Esophagus (tissue), 2 donors: Measurements from ENCODE around the gene TANGO6. TPM values are rescaled to one million over a fixed set of nuclear protein-coding genes. Genes with fewer than 3 reads are reported as not detected.

ENCODE experiments used
- H3K27ac ChIP-seq, 2 donors: one replicate each; pipeline ENCODE4 v1.5.1; 2013; ENCODE audit warnings: low read depth in 2 of 2, mild to moderate bottlenecking in 2 of 2, inconsistent platforms in 1 of 2, low read length in 1 of 2, moderate library complexity in 1 of 2
- H3K27me3 ChIP-seq, 2 donors: one replicate each; pipeline ENCODE4 v1.6.1; 2013; ENCODE audit warnings: low read length in 2 of 2, control low read depth in 1 of 2, mild to moderate bottlenecking in 1 of 2; ENCODE audit not compliant: insufficient read depth in 2 of 2, control insufficient read depth in 1 of 2
- H3K36me3 ChIP-seq, 2 donors: one replicate each; pipeline ENCODE4 v1.6.1; 2013; ENCODE audit warnings: low read length in 1 of 2; ENCODE audit not compliant: control insufficient read depth in 2 of 2, insufficient read depth in 2 of 2
- H3K4me1 ChIP-seq, 2 donors: one replicate each; pipeline ENCODE4 v1.6.1; 2013; ENCODE audit warnings: low read length in 1 of 2; ENCODE audit not compliant: control insufficient read depth in 2 of 2, insufficient read depth in 2 of 2
- H3K4me3 ChIP-seq, 2 donors: one replicate each; pipeline ENCODE4 v1.5.1; 2013; ENCODE audit warnings: low read length in 2 of 2, mild to moderate bottlenecking in 2 of 2, low read depth in 1 of 2, moderate library complexity in 1 of 2
- H3K9me3 ChIP-seq, 2 donors: one replicate each; pipeline ENCODE4 v1.6.1; 2013; ENCODE audit warnings: mild to moderate bottlenecking in 2 of 2, low read depth in 1 of 2, low read length in 1 of 2, moderate library complexity in 1 of 2; ENCODE audit not compliant: control insufficient read depth in 2 of 2, insufficient read depth in 1 of 2
- WGBS, 2 donors: extraction: QIAGEN DNeasy Blood & Tissue Kit; methylation state at CpG; one replicate each; pipeline ENCODE4 v1.1.7; 2013; 5-methylcytosine and 5-hydroxymethylcytosine counted together
- polyA plus RNA-seq, 2 donors: library from polyadenylated mRNA; stranded (reverse); fragments of 200-250 nt; gene quantifications; one replicate each; pipeline ENCODE4 v1.2.3, GENCODE V29; 2013
- donor health status: healthy with polysubstance abuse.
- donor health status: Bipolar disorder and iron deficiency.

Gene TANGO6
- polyA plus RNA-seq, 2 donors = 2.2 to 4.8 TPM

DNA sequence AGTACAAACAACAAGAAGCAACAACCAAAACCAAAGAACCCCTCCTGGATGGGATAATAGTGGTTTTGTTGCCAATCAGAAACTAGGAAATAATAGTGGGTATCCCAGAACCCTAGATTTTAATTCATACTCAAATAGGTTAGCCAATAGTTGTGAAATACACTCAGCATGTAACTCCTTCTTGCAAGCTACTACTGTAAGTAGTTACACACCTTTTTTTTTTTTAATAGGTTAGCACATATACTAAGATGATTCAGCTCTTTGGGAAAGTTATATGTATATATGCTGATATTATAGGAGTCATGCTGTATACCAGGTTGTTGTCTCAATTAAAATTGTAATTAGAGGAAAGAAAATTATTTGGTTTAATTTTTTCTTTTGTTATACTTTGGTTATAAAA is 169.6 kb downstream of the TANGO6 start:
- Histone ChIP-seq H3K27ac (no peak overlapping the region), H3K36me3 (no peaks in the 10 kb centered on the region), H3K27me3 (no peaks in the 10 kb centered on the region), H3K9me3 (no peaks in the 10 kb centered on the region), H3K4me1 (no peaks in the 10 kb centered on the region), H3K4me3 (no peak overlapping the region)

DNA sequence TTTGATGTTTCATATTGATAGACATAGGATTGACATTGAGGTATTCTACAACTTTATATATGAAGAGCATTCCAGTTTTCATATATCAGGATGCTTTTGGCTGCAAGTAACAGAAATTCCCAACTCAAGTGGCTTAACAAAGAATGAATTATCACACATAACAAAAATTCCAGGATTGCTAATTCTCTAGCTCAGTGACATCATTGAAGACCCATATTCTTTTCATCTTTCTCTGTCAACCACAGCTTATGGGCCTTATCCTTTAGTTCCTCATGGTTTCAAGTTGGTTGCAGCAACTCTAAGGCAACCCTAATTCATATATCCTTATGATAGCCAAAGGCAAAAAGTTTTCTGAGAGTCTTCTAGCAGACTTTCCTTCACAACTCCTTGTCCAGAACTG is 170.7 kb downstream of the TANGO6 start:
- no peaks in the 10 kb centered on the region for H3K36me3 ChIP-seq
- no peaks in the 10 kb centered on the region for H3K27me3 ChIP-seq
- no peak overlapping the region for H3K27ac ChIP-seq
- no peaks in the 10 kb centered on the region for H3K9me3 ChIP-seq
- H3K4me1 ChIP-seq = no peaks in the 10 kb centered on the region
- no peak overlapping the region for H3K4me3 ChIP-seq

DNA sequence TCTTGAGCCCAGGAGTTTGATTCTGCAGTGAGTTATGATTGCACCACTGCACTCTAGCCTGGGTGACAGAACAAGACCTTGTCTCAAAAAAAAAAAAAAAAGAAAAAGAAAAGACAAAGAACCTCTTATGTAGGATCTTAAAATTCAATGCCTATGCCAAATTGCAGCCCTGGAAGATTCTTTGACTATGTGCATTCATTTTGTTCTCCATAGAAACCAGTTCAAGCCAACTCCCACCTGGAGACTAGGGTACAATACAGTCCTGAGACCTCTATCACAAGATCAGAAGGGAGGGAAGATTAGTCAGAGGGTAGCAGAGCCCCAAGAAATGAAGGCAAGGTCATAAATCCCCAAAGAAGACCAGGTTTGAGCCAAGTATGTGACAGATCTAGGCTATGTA is 171.5 kb downstream of the TANGO6 start:
- no peaks in the 10 kb centered on the region for H3K9me3 ChIP-seq

DNA sequence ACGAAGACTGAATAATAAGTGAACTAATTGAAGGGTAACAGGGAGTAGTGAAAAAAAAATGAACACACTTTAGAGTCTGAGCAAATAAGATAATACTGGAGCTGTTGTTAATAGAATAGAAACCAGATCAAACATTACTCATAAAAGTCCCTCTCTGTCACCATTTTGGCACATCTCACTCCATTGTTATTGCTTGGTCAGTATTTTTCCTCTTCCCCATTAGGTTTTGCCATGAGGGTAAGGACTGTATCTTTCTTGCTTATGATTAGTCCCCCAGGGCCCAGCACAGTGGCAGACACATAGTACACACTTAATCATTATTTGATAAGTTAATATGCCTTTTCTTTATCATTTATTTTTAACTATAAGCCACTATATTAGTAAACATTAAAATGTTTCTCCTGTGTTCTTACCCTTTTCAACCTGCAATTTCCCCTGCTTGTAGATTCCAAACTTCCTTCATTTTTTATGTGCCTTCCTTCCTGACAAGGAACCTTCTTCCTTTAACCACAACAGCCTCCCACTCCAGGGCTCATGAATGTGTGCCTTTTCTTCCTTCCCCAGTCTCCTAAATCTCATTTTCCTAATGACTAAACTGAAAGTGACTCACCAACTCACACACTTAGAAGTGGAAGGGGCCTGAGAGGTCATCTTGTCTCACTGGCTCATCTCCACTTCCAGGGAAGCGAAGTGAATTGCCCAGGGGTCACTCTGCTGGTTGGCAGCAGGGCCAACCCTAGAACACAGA is 173.9 kb downstream of the TANGO6 start:
- H3K27ac ChIP-seq = no peak overlapping the region
- no peak overlapping the region for H3K4me3 ChIP-seq
- no peaks in the 10 kb centered on the region for H3K36me3 ChIP-seq
- 62 to 67% methylated on average over 2 of the region's 2 CpGs for WGBS, 2 donors
- H3K27me3 ChIP-seq = no peaks in the 10 kb centered on the region
- H3K9me3 ChIP-seq = no peaks in the 10 kb centered on the region
- H3K4me1 ChIP-seq = no peaks in the 10 kb centered on the region

More for the DNA sequence above, 171.5 kb downstream of the TANGO6 start:
- no peaks in the 10 kb centered on the region for H3K4me1 ChIP-seq
- H3K4me3 ChIP-seq = no peak overlapping the region
- no peaks in the 10 kb centered on the region for H3K27me3 ChIP-seq
- H3K27ac ChIP-seq = no peak overlapping the region
- H3K36me3 ChIP-seq = no peaks in the 10 kb centered on the region

DNA sequence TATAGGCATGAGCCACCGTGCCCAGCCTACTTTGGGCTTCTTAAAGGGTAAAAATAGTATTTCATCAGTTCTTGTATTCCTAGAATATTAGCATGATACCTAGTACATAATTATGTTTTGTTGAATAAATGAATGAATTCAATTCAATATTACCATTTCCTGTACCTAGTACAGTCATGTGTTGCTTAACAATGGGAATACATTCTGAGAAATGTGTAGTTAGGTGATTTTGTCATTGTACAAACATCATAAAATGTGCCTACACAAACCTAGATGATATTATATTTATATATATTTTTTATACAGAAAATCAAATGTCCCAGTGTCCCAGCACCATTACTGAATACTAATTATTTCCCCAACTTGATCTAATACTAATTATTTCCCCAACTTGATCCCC is 176.5 kb downstream of the TANGO6 start:
- Histone ChIP-seq H3K27me3 (no peaks in the 10 kb centered on the region), H3K4me3 (no peak overlapping the region), H3K36me3 (no peaks in the 10 kb centered on the region), H3K9me3 (no peaks in the 10 kb centered on the region), H3K27ac (no peak overlapping the region), H3K4me1 (no peaks in the 10 kb centered on the region)
- 92 to 100% methylated on average over 1 of the region's 1 CpG for WGBS, 2 donors

DNA sequence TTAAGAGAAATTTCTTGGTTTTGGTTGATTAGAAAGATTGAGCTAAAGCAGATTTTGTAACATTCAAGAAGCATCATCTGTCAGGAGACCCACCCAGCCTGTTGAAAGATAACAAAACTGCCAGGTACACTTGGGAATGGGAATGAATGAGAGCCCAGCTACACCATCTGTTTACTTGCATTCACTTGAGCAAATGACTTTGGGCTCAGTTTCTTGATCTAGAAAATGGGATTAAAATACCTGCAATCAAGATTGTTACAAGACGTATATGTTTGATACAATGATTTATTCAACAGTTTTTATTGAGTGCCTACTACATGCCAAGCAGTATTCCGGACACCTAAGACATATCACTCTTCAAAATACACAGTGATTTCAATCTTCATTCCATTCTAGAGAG is 185.8 kb downstream of the TANGO6 start:
- H3K36me3 ChIP-seq = peaks cover 0 to 1% of the 10 kb centered on the region in 2 donors
- no peaks in the 10 kb centered on the region for H3K27me3 ChIP-seq
- 95 to 98% methylated on average over 2 of the region's 2 CpGs for WGBS, 2 donors
- H3K4me3 ChIP-seq = no peak overlapping the region
- no peaks in the 10 kb centered on the region for H3K4me1 ChIP-seq
- no peaks in the 10 kb centered on the region for H3K9me3 ChIP-seq
- no peak overlapping the region for H3K27ac ChIP-seq

DNA sequence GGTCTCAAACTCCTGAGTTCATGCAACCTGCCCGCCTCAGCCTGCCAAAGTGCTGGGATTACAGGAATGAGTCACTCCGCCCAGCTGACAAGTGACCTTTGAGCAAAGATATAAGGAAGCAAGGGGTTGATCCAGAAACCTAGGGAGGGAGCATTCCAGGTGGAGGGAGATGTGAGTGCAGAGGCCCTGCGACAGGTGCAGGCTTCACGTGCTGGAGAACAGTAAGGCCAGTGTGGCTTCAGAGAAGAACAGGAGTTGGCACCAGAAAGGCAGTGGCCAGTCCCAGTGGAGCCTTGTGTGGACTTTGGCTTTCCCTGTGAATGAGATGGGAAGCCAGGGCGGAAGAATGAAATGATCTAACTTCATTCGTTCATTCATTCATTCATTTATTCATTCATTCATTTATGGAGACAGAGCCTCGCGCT is 188.6 kb downstream of the TANGO6 start:
- Histone ChIP-seq H3K4me1 (peaks cover 0 to 5% of the 10 kb centered on the region in 2 donors), H3K36me3 (peaks cover 0 to 2% of the 10 kb centered on the region in 2 donors), H3K27me3 (no peaks in the 10 kb centered on the region), H3K27ac (no peak overlapping the region), H3K4me3 (no peak overlapping the region), H3K9me3 (no peaks in the 10 kb centered on the region)
- WGBS, 2 donors = 69 to 87% methylated on average over 8 of the region's 8 CpGs

DNA sequence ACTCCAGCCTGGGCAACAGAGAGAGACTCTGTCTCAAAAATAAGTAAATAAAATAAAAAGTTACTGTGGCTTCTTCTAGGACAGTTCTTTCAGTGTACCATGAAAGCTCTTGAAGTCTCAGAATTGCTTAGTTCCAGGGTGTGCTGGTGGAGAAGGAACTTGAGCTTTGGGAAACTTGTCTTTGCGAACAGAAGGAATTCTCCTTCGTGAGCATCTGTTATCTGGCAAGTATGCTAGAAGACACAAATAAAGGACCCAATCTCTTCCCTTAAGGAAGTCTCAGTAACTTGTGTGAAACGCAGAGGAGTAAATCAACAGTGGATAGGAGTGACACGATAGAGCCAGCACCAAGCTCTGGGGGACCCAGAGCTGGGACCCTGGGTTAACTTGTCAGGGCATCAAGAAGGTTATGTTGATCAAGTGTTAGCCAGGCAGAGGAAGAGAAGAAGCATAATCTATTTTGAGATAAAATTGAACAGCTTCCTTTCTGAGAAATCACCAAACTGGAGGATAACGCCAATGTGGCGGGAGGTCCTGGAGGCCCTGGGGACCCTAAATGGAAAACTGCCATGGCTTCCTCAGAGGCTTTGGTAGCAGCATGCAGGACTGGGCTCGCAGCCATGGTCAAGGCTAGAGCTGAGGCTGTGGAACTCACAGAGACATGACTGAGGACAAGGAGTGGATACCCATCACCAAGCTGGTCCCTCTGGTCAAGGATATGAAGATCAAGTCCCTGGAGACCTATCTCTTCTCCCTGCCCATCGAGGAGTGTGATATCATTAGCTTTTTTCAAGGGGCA is 190.0 kb downstream of the TANGO6 start:
- peaks cover 5 to 7% of the 10 kb centered on the region in 2 donors for H3K4me1 ChIP-seq
- no peak overlapping the region for H3K4me3 ChIP-seq
- peaks cover 0 to 2% of the 10 kb centered on the region in 2 donors for H3K36me3 ChIP-seq
- H3K27ac ChIP-seq = no peak overlapping the region
- no peaks in the 10 kb centered on the region for H3K9me3 ChIP-seq
- no peaks in the 10 kb centered on the region for H3K27me3 ChIP-seq
- 91 to 92% methylated on average over 8 of the region's 8 CpGs for WGBS, 2 donors

DNA sequence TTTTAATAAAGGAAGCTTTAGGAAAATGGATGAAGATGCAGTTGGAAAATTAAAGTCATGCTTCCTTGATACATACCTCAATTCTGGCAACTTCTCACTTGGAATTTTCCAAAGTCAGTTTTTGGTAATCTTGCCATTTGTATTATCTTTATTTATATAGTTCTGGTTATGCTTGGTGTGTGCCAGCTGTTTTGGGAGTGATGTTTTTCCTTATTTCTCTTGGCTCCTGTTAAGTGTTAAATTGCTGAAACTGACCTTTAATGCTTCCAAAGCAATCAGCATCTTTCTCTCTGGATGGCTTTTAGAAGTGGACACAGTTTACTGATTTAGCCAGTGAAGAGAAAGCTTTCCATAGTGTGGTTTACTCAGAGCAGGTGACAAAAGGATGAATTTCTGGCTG is 192.0 kb downstream of the TANGO6 start:
- Histone ChIP-seq H3K27ac (no peak overlapping the region), H3K4me1 (peaks cover 5 to 7% of the 10 kb centered on the region in 2 donors), H3K36me3 (peaks cover 0 to 2% of the 10 kb centered on the region in 2 donors), H3K9me3 (no peaks in the 10 kb centered on the region), H3K4me3 (no peak overlapping the region), H3K27me3 (no peaks in the 10 kb centered on the region)
